Stimulated activated naive CD8-positive, alpha-beta T cell treated with anti-CD3 and anti-CD28 coated beads, Interleukin-15, Interleukin-2, amounts not matched to agents 100 ng/mL and 50 ng/mL, for 24 hours (primary cell): ENCODE data around the gene NOS1AP.
A peak's percentile ranks its signal among the peaks of the same experiment; 100 is the strongest.

Source experiments
- H3K27ac Mint-ChIP-seq: one replicate; pipeline ENCODE4 v1.8.0; 2021; ENCODE audit warnings: mild to moderate bottlenecking, mixed read lengths
- H3K27me3 Mint-ChIP-seq: one replicate; pipeline ENCODE4 v1.8.0; 2021; ENCODE audit warnings: mixed read lengths
- H3K36me3 Mint-ChIP-seq: one replicate; pipeline ENCODE4 v1.8.0; 2021; ENCODE audit warnings: low read depth, mixed read lengths
- H3K4me1 Mint-ChIP-seq: one replicate; pipeline ENCODE4 v1.8.0; 2021; ENCODE audit warnings: low read depth, mixed read lengths
- H3K4me3 Mint-ChIP-seq: one replicate; pipeline ENCODE4 v1.8.0; 2021; ENCODE audit warnings: mild to moderate bottlenecking, mixed read lengths
- H3K9me3 Mint-ChIP-seq: one replicate; pipeline ENCODE4 v1.8.0; 2021; ENCODE audit warnings: mixed read lengths

The NOS1AP gene

GRCh38 chr1:162069334-162070093 lies at the start of gene NOS1AP:
Gene NOS1AP, plus strand, starts transcription at chr1:162069691. Its CDS starts 487 bp downstream, at chr1:162070178.
- Mint-ChIP-seq H3K4me3 (peak within 1 kb of the TSS; percentile 73), H3K4me1 (peaks cover 4% of the 10 kb centered on the region), H3K36me3 (no peaks in the 10 kb centered on the region), H3K9me3 (no peaks in the 10 kb centered on the region), H3K27ac (no peak within 1 kb of the TSS), H3K27me3 (peaks cover 67% of the 10 kb centered on the region)

- H3K27ac Mint-ChIP-seq, result no peak overlapping the region
- no peaks in the 10 kb centered on the region for H3K9me3 Mint-ChIP-seq
- peaks cover 9% of the 10 kb centered on the region for H3K4me1 Mint-ChIP-seq
- H3K27me3 Mint-ChIP-seq, result peaks cover 25% of the 10 kb centered on the region
- H3K36me3 Mint-ChIP-seq, result no peaks in the 10 kb centered on the region
- H3K4me3 Mint-ChIP-seq, result no peak overlapping the region
These were observed 49.3 kb upstream of the NOS1AP start for GRCh38 chr1:162020150-162020549.

DNA sequence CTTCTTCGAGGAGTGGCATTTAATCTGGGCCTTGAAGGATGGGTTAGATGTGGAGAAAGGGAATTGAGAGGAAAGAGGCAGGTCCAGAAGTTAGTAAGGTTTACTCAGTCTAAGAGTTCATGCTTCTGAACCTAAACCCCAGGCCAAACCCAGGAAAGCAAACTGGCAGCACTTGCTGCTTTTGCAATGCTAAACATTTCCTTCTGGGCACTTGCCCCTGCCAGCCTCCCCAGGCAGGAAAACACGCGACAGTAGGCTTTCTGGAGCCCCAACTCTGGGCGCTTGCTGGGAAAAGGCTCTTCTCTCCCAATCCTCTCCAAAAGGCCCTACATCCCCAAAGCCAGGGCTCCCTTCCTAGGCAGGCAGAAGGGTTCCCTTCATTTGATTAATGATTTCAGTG lies 48.4 kb upstream of the NOS1AP start:
- Mint-ChIP-seq H3K9me3 (no peaks in the 10 kb centered on the region), H3K27me3 (peaks cover 34% of the 10 kb centered on the region), H3K36me3 (no peaks in the 10 kb centered on the region), H3K27ac (no peak overlapping the region), H3K4me3 (no peak overlapping the region), H3K4me1 (peaks cover 9% of the 10 kb centered on the region)

DNA sequence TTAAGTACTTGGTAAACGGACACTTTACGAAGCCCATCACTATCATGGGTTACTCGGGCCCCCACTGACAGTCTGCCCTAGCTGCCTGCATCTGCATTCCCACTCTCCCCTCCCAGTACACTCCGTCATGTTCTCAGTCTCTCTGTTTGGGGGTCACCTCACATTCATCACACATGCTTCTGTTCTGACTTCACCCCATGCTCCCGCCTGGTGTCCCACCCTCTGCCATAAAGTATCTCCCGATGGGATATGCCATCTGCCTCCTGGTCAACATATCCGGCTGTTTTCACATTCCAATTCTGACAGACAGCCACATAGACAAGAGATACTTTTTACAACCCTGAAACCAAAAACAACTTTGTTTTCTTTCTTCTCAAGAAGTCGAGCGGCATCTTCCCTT lies 46.9 kb upstream of the NOS1AP start:
- no peak overlapping the region for H3K27ac Mint-ChIP-seq
- H3K9me3 Mint-ChIP-seq, result no peaks in the 10 kb centered on the region
- no peaks in the 10 kb centered on the region for H3K36me3 Mint-ChIP-seq
- H3K4me3 Mint-ChIP-seq, result peak overlapping the region; percentile 86
- H3K27me3 Mint-ChIP-seq, result peaks cover 47% of the 10 kb centered on the region
- H3K4me1 Mint-ChIP-seq, result peaks cover 9% of the 10 kb centered on the region

DNA sequence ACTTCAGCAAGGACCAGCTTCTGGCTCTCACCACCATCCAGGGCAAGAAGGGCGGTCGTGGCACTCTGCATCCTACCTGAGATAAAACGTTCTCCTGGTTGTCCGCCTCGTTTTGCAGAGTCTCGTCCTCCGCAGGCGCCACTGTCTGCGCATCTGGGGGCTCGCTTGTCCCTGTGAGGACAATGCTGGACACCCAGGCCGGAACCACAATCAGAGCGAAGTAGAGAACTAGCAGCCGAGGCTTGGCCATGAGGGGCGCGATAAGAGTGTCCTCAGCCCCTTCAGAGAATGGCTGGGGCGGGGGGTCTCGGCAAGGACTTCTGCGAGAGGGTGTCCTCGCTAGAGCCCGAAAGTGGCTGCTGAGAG lies 46.3 kb upstream of the NOS1AP start:
- peaks cover 9% of the 10 kb centered on the region for H3K4me1 Mint-ChIP-seq
- H3K4me3 Mint-ChIP-seq, result peak overlapping the region; percentile 86
- H3K27ac Mint-ChIP-seq, result no peak overlapping the region
- no peaks in the 10 kb centered on the region for H3K9me3 Mint-ChIP-seq
- H3K27me3 Mint-ChIP-seq, result peaks cover 52% of the 10 kb centered on the region
- H3K36me3 Mint-ChIP-seq, result no peaks in the 10 kb centered on the region

- H3K4me1 Mint-ChIP-seq, result peaks cover 9% of the 10 kb centered on the region
- H3K27ac Mint-ChIP-seq, result no peak within 1 kb of the TSS
- peaks cover 59% of the 10 kb centered on the region for H3K27me3 Mint-ChIP-seq
- H3K9me3 Mint-ChIP-seq, result no peaks in the 10 kb centered on the region
- peak within 1 kb of the TSS; percentile 86 for H3K4me3 Mint-ChIP-seq
- no peaks in the 10 kb centered on the region for H3K36me3 Mint-ChIP-seq
These were observed 45.7 kb upstream of the NOS1AP start, which contains the start of gene OLFML2B for GRCh38 chr1:162023547-162024501. Gene OLFML2B, minus strand, starts transcription at chr1:162023869. Its CDS starts 439 bp downstream, at chr1:162023430.

DNA sequence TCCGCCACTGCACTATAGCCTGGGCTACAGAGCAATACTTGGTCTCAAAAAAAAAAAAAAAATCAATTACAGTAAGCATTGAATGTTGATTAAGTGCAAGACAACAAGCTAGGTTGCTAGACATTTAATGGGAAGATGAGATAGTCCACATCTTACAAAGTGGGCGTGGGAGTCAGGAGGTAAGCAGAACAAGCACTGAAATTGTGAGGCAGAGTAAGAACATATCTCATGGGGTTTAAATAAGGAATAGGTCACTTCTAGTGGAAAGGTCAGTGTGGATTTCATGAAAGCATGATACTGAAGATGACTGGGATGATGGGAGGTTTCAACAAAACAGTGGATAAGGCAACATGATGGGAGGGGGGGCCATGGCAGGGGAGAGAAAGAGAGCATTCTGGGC lies 44.0 kb upstream of the NOS1AP start:
- Mint-ChIP-seq H3K9me3 (no peaks in the 10 kb centered on the region), H3K36me3 (no peaks in the 10 kb centered on the region), H3K4me1 (peaks cover 9% of the 10 kb centered on the region), H3K27ac (no peak overlapping the region), H3K27me3 (peaks cover 63% of the 10 kb centered on the region), H3K4me3 (no peak overlapping the region)

DNA sequence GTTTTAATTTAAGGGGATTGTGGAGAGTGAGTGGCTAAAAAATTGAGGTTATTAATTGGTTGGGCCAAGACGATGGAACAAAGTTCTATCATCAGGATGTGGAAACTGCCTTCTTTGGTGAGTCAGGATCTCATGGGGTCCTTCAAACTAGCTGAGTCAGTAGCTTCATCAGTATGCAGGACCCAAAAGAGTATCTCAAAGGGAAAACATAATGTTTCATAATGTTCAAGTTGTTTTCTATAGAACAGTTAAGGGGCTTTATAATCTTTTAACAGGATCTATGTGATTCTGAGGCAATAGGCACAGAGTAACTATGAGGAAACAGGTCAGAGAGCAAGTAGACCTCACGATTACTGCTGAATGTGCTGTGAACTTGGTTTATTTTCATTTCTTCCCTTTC lies 42.6 kb upstream of the NOS1AP start:
- no peak overlapping the region for H3K4me3 Mint-ChIP-seq
- H3K9me3 Mint-ChIP-seq, result no peaks in the 10 kb centered on the region
- H3K4me1 Mint-ChIP-seq, result peaks cover 9% of the 10 kb centered on the region
- H3K27ac Mint-ChIP-seq, result no peak overlapping the region
- peaks cover 58% of the 10 kb centered on the region for H3K27me3 Mint-ChIP-seq
- no peaks in the 10 kb centered on the region for H3K36me3 Mint-ChIP-seq

DNA sequence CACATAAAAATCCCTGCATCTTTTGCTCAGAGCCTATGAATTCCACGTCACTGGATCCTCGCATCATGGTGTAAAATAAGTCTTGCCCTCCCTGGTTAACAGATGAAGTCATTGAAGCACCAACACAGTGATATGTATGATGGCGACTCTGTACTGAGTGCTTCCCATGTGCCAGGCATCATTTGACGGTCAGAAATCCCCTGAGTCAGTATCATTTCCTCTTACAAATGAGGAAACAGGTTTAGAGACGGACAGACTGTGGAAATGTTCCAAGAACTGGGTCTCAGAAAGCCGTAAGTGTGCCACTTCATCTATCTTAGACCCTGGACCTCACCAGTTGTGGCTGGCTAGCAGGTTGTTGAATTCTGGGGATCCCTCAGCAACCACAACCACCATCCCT lies 40.8 kb upstream of the NOS1AP start:
- Mint-ChIP-seq H3K4me1 (peaks cover 6% of the 10 kb centered on the region), H3K9me3 (no peaks in the 10 kb centered on the region), H3K4me3 (no peak overlapping the region), H3K36me3 (no peaks in the 10 kb centered on the region), H3K27ac (no peak overlapping the region), H3K27me3 (peaks cover 58% of the 10 kb centered on the region)

DNA sequence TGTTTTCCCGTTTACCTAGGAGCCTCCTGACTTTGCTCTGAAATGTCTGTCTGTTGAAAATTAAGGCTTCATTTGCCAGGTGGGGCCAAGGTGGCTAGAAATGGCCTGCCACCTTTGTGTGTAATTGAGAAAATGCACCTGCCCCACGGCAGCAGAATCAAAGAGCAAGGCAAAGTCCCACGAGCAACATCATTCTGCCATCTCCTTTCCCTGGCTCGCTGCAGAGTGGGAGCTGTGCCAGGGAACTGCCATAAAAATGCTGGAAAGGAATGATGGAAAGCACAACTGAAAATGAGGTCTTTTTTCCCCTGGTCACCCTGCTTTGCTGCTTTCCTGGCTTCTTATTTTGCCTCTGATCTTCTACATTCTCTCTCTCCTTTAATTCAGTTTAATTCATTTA lies 40.3 kb upstream of the NOS1AP start:
- H3K4me3 Mint-ChIP-seq, result no peak overlapping the region
- peaks cover 60% of the 10 kb centered on the region for H3K27me3 Mint-ChIP-seq
- no peaks in the 10 kb centered on the region for H3K9me3 Mint-ChIP-seq
- no peak overlapping the region for H3K27ac Mint-ChIP-seq
- no peaks in the 10 kb centered on the region for H3K36me3 Mint-ChIP-seq
- H3K4me1 Mint-ChIP-seq, result peaks cover 4% of the 10 kb centered on the region

GRCh38 chr1:162030759-162031280 lies 38.7 kb upstream of the NOS1AP start:
- H3K9me3 Mint-ChIP-seq, result no peaks in the 10 kb centered on the region

DNA sequence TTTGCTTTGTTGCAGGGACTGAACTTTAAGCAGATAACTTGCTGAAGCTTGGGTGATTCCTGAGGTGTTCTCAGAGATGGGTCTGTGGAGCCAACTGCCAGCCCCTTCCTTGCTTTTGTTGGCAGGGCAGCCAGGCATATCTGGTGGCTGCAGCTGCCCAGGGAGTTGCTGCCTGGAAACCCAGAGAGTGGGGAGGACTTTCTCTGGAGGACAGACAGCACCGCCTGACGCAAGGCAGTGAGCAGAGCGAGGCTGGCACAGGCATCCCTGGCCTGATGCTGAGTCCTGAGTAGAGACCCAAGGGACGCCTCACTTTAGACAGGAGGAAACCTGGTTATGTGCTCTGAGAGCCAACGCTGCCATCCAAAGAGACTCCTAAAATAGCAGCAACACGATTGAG lies 36.1 kb upstream of the NOS1AP start:
- H3K27me3 Mint-ChIP-seq, result peaks cover 24% of the 10 kb centered on the region
- H3K9me3 Mint-ChIP-seq, result no peaks in the 10 kb centered on the region

More at GRCh38 chr1:162030759-162031280, 38.7 kb upstream of the NOS1AP start:
- H3K36me3 Mint-ChIP-seq, result no peaks in the 10 kb centered on the region
- no peak overlapping the region for H3K4me3 Mint-ChIP-seq
- H3K4me1 Mint-ChIP-seq, result peaks cover 6% of the 10 kb centered on the region
- H3K27ac Mint-ChIP-seq, result no peak overlapping the region
- H3K27me3 Mint-ChIP-seq, result peaks cover 47% of the 10 kb centered on the region

DNA sequence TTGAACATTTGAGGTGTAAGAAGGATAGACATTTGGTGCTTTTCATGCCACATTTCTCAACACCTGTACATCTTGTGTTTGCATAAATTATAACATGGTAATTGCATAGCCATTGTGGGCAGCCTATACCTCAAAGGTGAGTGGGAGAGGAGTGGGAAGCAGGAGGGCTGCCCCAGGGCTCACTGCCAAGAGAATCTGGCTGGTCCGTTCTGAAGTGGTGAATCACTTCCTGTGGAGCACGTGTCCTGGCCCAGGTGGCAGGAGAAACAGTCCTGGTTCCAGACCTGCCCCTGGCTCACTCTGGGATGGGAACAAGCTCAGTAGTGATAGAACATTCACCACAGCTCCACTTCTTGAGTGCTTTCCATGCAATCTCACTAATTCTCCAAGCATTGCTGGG lies 34.2 kb upstream of the NOS1AP start:
- Mint-ChIP-seq H3K4me1 (peaks cover 6% of the 10 kb centered on the region), H3K36me3 (no peaks in the 10 kb centered on the region), H3K27ac (no peak overlapping the region), H3K27me3 (peaks cover 23% of the 10 kb centered on the region), H3K9me3 (no peaks in the 10 kb centered on the region), H3K4me3 (no peak overlapping the region)

More for the DNA sequence above, 36.1 kb upstream of the NOS1AP start:
- no peak overlapping the region for H3K4me3 Mint-ChIP-seq
- peaks cover 6% of the 10 kb centered on the region for H3K4me1 Mint-ChIP-seq
- no peak overlapping the region for H3K27ac Mint-ChIP-seq
- H3K36me3 Mint-ChIP-seq, result no peaks in the 10 kb centered on the region

GRCh38 chr1:162036163-162036562 lies 33.3 kb upstream of the NOS1AP start:
- Mint-ChIP-seq H3K9me3 (no peaks in the 10 kb centered on the region), H3K4me3 (no peak overlapping the region), H3K27me3 (peaks cover 23% of the 10 kb centered on the region), H3K4me1 (peaks cover 6% of the 10 kb centered on the region), H3K36me3 (no peaks in the 10 kb centered on the region), H3K27ac (no peak overlapping the region)

DNA sequence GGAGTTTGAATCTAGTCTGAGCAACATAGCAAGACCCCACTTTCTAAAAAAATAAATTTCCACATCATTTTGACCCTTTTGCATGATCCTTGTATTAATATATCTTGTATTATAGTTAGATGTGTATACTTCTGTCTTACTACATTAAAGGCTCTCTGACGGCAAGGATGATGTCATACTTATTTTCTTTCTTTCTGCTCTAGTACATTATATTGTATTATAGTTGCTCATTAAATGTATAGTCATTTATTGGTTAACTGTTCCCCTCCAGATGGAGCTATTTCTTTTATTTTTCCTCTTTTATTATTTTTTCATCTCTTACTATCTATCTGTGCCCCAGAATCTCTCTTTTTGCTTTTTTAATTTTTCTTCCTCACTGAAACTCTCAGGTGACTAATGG lies 30.9 kb upstream of the NOS1AP start:
- Mint-ChIP-seq H3K27me3 (peaks cover 13% of the 10 kb centered on the region), H3K9me3 (no peaks in the 10 kb centered on the region), H3K4me1 (peaks cover 6% of the 10 kb centered on the region), H3K4me3 (no peak overlapping the region), H3K36me3 (no peaks in the 10 kb centered on the region), H3K27ac (no peak overlapping the region)
